Measurements from ENCODE around the gene CHCHD2. TPM values are rescaled to one million over a fixed set of nuclear protein-coding genes. Genes with fewer than 3 reads are reported as not detected.
"Not testable (repeated sequence)": the region's sequence is repeated elsewhere in the genome, so short reads cannot be mapped to it uniquely, and the experiment has no call there.

The CHCHD2 gene, protein sequence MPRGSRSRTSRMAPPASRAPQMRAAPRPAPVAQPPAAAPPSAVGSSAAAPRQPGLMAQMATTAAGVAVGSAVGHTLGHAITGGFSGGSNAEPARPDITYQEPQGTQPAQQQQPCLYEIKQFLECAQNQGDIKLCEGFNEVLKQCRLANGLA
- total RNA-seq (121 and 124 TPM in 2 replicates), polyA plus RNA-seq (173 and 189 TPM in 2 replicates)

DNA sequence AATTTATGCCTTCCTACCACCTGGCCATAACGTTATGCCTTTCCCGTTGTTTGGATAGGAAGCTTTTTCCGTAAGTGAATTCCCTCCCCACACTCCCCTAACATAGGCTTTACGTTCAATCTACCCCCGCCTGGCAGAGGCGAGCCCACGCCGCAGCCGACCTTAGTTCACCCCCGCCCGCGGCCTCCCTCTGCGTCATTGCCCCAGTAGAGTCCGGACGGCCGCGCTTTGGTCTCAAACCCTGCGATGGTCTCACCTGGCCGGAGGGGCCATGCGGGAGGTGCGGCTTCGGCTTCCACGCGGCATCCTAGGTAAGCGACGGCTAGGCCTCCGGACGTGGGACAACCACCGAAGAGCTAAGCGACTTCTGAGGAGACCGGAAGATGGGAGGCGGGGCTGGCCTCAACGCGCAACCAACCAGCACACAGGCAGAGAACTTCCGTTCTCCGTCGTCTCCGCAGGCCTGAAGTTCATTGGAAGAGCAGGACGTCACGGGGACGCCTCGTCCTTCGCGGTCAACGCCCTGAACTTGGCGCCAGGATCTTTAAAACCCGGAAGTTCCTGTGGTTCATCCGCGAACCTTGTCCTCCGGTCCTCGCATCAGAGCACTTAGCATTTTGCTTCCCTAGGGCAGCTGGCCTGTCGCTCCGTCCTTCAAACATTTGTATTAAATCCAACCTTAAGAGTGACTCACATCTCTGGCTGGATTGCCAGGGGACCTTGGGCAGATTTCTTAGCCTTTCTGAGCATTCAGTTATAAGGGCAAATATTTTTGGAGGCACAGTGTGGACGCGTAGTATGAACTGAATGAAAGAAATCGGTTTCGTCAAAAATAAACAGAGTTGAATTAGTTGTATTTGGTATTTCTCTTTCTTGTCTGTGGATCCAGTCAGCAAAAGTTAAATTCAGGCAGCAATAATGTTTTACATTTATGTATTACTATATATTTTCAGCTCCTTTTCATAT, at the start of gene CHCHD2:
TSS of gene CHCHD2 (minus strand) at position 369 of the 966 bp plus-strand sequence. CDS start at position 306, 63 bp downstream.
- Histone ChIP-seq H3K27ac (peak within 1 kb of the TSS; percentile 83), H3K79me2 (peaks cover 10% of the 10 kb centered on the region), H4K20me1 (ENCODE audit: insufficient read depth, poor library complexity, severe bottlenecking) (no peaks in the 10 kb centered on the region), H3K36me3 (replicated peaks; ENCODE audit: insufficient read depth, low read depth) (no peaks in the 10 kb centered on the region), H3K27me3 (no peaks in the 10 kb centered on the region), H3K4me3 (peak within 1 kb of the TSS; percentile 64), H3K4me2 (peak within 1 kb of the TSS; percentile 64), H3K9me2 (replicated peaks; ENCODE audit: insufficient read depth) (no peaks in the 10 kb centered on the region), H3K4me1 (ENCODE audit: insufficient read depth) (no peaks in the 10 kb centered on the region), H3K9me3 (ENCODE audit: low read depth) (no peaks in the 10 kb centered on the region), H2AFZ (peak within 1 kb of the TSS; percentile 81)
- TF ChIP-seq EZH2phosphoT487 (IDR thresholded peaks at IDR 0.05; ENCODE audit: low read depth, severe bottlenecking, unreplicated experiment) (no peak), EZH2 (IDR thresholded peaks at IDR 0.05; ENCODE audit: borderline replicate concordance) (no peak)
- TF ChIP-seq, protein P1, sequence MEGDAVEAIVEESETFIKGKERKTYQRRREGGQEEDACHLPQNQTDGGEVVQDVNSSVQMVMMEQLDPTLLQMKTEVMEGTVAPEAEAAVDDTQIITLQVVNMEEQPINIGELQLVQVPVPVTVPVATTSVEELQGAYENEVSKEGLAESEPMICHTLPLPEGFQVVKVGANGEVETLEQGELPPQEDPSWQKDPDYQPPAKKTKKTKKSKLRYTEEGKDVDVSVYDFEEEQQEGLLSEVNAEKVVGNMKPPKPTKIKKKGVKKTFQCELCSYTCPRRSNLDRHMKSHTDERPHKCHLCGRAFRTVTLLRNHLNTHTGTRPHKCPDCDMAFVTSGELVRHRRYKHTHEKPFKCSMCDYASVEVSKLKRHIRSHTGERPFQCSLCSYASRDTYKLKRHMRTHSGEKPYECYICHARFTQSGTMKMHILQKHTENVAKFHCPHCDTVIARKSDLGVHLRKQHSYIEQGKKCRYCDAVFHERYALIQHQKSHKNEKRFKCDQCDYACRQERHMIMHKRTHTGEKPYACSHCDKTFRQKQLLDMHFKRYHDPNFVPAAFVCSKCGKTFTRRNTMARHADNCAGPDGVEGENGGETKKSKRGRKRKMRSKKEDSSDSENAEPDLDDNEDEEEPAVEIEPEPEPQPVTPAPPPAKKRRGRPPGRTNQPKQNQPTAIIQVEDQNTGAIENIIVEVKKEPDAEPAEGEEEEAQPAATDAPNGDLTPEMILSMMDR (IDR thresholded peaks at IDR 0.05; ENCODE audit: poor library complexity) = no peak
- peak; percentile 90 for DNase-seq (ENCODE audit: low spot score)
- WGBS (ENCODE audit: low lambda C conversion rate, missing lambda C conversion rate) = 56% methylated on average over 57 of the region's 57 CpGs

DNA sequence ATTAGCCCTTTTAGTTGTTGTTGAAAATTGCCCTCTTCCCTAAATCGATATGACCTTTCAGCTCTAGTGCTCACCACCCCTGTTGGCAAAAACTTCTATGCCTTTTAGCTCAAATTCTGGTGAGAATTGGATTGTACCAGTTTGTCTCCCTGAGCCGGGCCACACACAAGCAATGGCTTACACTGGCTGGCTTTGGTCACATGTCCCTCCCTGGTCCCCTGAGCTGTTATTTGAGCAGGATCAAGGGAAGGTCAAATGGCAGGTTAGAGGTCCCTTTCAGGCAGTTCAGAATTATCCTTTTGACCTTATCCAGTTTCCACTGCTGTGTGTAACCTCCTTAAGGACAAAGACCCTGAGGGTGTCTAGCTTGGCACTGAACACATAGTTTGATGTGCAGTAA, 24.8 kb upstream of the CHCHD2 start:
- WGBS (ENCODE audit: low lambda C conversion rate, missing lambda C conversion rate) = 64% methylated on average over 2 of the region's 2 CpGs

DNA sequence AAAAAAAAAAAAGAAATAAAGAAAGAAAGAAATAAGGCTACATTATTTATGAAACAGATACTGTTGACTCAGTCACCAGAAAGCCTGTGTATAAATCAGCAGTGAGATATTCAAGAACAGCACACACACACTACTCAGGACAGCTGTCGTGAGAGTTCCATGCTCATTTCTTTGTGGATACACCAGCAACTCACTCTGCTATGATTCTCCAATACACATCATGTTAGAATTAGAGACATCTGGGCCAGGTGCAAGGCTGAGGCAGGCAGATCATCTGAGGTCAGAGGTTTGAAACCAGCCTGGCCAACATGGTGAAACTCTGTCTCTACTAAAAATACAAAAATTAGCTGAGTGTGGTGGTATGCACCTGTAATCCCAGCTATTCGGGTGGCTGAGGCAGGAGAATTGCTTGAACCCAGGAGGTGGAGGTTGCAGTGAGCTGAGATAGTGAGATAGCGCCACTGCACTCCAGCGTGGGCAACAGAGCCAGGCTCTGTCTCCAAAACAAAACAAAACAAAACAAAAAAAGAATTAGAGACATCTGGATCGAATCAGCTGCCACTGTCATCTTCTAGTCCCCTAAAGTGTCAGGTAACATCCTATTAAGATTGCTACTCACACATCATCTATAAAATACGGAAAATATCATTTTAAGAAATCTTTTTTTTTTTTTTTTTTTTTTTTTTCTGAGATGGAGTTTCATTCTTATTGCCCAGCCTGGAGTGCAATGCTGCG, 21.1 kb upstream of the CHCHD2 start:
- TF ChIP-seq EZH2 (IDR thresholded peaks at IDR 0.05; ENCODE audit: borderline replicate concordance) (no peak), EZH2phosphoT487 (IDR thresholded peaks at IDR 0.05; ENCODE audit: low read depth, severe bottlenecking, unreplicated experiment) (no peak)
- TF ChIP-seq, protein P1 (IDR thresholded peaks at IDR 0.05; ENCODE audit: poor library complexity) = no peak
- 65% methylated on average over 7 of the region's 7 CpGs for WGBS (ENCODE audit: low lambda C conversion rate, missing lambda C conversion rate)
- Histone ChIP-seq H3K4me3 (no peak overlapping the region), H3K9me3 (ENCODE audit: low read depth) (no peaks in the 10 kb centered on the region), H3K36me3 (replicated peaks; ENCODE audit: insufficient read depth, low read depth) (no peaks in the 10 kb centered on the region), H3K79me2 (no peaks in the 10 kb centered on the region), H3K9me2 (replicated peaks; ENCODE audit: insufficient read depth) (no peaks in the 10 kb centered on the region), H2AFZ (no peak overlapping the region), H3K4me1 (ENCODE audit: insufficient read depth) (no peaks in the 10 kb centered on the region), H3K4me2 (no peak overlapping the region), H4K20me1 (ENCODE audit: insufficient read depth, poor library complexity, severe bottlenecking) (no peaks in the 10 kb centered on the region), H3K27ac (no peak overlapping the region), H3K27me3 (no peaks in the 10 kb centered on the region)
- DNase-seq (ENCODE audit: low spot score) = no peak

More for the DNA sequence above, 24.8 kb upstream of the CHCHD2 start:
- not testable (repeated sequence) for H3K27ac ChIP-seq; H3K4me2 ChIP-seq; H3K4me3 ChIP-seq; H3K4me1 ChIP-seq (ENCODE audit: insufficient read depth); H3K27me3 ChIP-seq; DNase-seq (ENCODE audit: low spot score); H3K79me2 ChIP-seq; H2AFZ ChIP-seq; H4K20me1 ChIP-seq (ENCODE audit: insufficient read depth, poor library complexity, severe bottlenecking); H3K9me3 ChIP-seq (ENCODE audit: low read depth); H3K9me2 ChIP-seq (replicated peaks; ENCODE audit: insufficient read depth); H3K36me3 ChIP-seq (replicated peaks; ENCODE audit: insufficient read depth, low read depth)

All from hepatocyte (in vitro differentiated cells).